Subcutaneous adipose tissue (tissue), 4 donors: ENCODE measurements around the gene TMEM147. TPM values are rescaled to one million over a fixed set of nuclear protein-coding genes. Genes with fewer than 3 reads are reported as not detected.

Experiments
- total RNA-seq, 4 donors: library from RNA; depleted of rRNA; stranded (reverse); fragments of >200 nt; gene quantifications; one replicate each; pipeline ENCODE4 v1.1.0, GENCODE V29; 2016
- TF ChIP-seq, protein P1 (sequence below): fragments of 450-650 bp; IDR thresholded peaks from one replicate; pipeline ENCODE4 v1.5.1; 2016; ENCODE audit warnings: low read depth, mild to moderate bottlenecking, control low read depth, antibody characterized with exemption, moderate library complexity

Gene TMEM147
- total RNA-seq, 4 donors from 2014 or later = 60.1 to 76.8 (median 73.6) TPM

DNA sequence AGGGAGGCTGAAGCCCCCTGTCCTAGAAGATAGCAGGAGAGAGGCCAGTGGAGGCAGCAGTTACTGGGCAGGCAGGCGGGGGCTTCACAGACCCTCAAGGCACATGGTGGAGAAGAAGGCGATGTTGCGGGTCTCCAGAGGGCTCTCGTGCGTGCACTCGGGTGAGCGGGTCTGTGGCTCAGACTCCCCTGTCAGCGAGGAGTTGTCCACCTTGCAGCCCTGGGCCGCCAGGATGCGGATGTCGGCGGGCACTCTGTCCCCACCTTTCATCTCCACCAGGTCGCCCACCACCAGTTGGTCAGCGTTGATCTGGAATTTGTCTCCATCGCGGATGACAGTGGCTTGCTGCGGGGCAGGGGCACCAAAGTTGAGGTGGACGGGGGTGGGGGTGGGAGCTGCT, 14.8 kb downstream of the TMEM147 start:
- TF ChIP-seq, protein P1, sequence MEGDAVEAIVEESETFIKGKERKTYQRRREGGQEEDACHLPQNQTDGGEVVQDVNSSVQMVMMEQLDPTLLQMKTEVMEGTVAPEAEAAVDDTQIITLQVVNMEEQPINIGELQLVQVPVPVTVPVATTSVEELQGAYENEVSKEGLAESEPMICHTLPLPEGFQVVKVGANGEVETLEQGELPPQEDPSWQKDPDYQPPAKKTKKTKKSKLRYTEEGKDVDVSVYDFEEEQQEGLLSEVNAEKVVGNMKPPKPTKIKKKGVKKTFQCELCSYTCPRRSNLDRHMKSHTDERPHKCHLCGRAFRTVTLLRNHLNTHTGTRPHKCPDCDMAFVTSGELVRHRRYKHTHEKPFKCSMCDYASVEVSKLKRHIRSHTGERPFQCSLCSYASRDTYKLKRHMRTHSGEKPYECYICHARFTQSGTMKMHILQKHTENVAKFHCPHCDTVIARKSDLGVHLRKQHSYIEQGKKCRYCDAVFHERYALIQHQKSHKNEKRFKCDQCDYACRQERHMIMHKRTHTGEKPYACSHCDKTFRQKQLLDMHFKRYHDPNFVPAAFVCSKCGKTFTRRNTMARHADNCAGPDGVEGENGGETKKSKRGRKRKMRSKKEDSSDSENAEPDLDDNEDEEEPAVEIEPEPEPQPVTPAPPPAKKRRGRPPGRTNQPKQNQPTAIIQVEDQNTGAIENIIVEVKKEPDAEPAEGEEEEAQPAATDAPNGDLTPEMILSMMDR = no peak

DNA sequence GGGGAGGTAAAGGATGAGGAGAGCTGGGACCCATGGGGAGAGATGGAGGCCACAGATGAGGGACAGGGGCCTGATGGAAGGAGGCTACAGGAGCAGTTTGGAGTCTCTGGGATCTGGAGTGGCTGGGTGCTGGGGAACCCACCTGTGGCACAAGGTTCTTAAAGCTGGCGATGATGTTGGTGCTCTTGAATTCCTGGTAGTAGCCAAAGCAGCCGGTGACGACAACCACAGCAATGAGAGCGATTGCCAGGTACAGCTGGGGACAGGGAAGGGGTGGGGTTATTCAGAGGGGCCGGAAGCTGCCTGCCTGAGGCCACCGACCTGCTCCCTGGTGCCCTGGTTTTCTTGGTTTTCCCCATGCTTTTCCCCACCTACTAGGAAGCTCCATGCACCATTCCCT, 15.3 kb downstream of the TMEM147 start:
- TF ChIP-seq, protein P1 = no peak

DNA sequence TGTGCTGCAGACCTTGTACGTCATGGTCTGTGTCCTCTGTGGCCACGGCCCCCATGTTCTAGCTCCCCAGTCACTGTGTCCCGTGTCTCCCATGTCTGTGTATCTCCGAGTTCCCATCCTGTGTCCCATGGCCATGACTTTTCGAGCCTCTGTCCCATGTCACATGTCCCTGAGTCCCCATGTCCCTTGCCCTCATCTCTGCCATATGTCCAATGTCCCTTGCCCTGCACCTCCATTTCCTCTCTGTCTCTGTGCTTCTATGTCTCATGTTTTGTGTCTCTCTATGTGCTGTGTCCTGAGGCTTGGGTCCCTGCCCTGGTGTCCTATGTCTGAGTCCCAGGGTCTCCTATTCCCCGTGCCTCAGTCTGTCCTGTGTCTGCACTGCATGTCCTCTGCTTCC, 16.0 kb downstream of the TMEM147 start:
- TF ChIP-seq, protein P1 = no peak

- TF ChIP-seq, protein P1 = no peak
Measured at GRCh38 chr19:35562336-35562735, 16.9 kb downstream of the TMEM147 start.

- TF ChIP-seq, protein P1 = no peak
Measured at GRCh38 chr19:35562776-35563175, 17.4 kb downstream of the TMEM147 start.

DNA sequence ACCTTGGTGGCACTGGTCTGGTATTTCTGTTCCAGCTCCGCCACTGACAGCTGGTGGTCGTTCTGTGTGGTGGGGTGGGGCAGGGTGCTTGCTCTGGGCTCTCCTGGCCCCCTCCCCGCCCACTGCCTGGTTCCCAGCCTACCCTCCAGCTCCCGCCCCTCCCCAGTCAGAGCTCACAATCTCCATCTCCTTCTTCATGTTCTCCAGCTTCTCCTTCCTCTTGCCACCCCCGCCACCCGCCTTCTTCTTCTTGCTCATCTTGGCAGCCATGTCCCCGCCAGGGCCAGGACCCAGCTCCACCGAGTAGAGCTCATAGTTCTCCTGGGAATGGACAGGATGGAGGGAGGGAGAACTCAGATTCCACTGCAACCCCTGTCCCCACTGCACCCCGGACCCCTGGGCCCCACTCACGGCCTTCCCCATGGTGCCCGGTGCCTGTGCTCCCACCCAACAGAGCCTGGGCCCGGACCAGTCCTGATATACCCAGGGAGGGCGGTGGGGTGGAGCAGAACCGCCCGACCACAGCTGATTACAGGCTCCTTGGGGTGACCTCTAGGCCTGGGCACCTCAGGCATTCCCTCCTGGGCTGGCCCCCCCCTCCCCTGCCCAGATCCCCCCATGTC, 17.9 kb downstream of the TMEM147 start, which contains the start of gene ATP4A:
ATP4A (minus strand) TSS at position 452 of the 623 bp plus-strand sequence; CDS start at position 423, 29 bp downstream.
- TF ChIP-seq, protein P1 = no peak

DNA sequence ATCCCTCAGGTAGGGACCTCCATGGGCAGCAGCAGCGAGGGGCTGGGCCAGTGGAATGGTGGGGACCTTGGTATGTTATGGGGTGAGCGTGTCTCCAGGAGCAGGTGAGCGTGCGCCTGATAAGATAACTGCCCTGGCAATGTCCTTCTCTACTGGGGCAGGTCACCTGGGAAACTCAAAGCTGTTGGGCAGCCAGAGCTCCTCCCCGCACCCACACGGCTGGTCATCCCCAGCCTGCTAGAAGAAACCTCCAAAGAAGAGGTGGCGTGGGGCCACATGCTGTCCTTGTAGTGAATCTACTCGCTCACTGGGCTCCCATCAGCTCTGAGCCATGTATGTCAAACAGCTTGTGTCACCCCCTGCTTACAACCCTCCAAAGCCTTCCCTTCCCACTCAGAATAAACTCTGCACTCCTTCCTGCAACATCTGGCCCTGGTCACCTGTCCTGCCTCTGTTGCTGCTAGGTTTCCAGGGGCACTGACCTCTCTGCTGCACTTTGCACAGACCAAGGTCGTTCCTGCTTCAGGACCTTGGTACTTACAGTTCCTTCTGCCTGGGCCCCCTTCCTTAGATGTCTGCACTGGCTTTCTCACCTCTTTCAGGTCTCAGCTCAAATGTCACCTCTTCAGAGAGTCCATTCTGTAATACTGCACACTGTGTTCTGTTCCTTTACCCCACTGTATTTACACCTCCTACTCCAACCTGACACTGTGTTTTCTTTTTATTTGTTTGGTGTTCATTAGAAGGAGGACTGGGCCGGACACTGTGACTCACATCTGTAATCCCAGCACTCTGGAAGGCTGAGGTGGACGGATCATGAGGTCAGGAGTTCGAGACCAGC, 19.8 kb downstream of the TMEM147 start:
- TF ChIP-seq, protein P1 = no peak
